DMS53 treated with DMSO at 0.1 percent for 48 hours (cell line): ENCODE measurements around the gene PADI3.
"Not testable (repeated sequence)": the region's sequence is repeated elsewhere in the genome, so short reads cannot be mapped to it uniquely, and the experiment has no call there.

Experiments used
- DNase-seq: peaks from one replicate; lab custom pipeline; 2025; ENCODE audit not compliant: unreplicated experiment; lab: John Stamatoyannopoulos, UW

The PADI3 gene

GRCh38 chr1:17321857-17322390 lies 73.0 kb downstream of the PADI3 start:
- not testable (repeated sequence) for DNase-seq

- DNase-seq, result no peak
These were observed 80.0 kb downstream of the PADI3 start for GRCh38 chr1:17328855-17329254.

- no peak for DNase-seq
These were observed 80.7 kb downstream of the PADI3 start for GRCh38 chr1:17329610-17330009.

- DNase-seq, result no peak
These were observed 82.0 kb downstream of the PADI3 start for GRCh38 chr1:17330856-17331255.

GRCh38 chr1:17333081-17333480 lies 84.2 kb downstream of the PADI3 start:
- no peak for DNase-seq
